ENCODE measurements around the gene THAP7.
"Not testable (repeated sequence)": the region's sequence is repeated elsewhere in the genome, so short reads cannot be mapped to it uniquely, and the experiment has no call there.

The THAP7 gene, protein sequence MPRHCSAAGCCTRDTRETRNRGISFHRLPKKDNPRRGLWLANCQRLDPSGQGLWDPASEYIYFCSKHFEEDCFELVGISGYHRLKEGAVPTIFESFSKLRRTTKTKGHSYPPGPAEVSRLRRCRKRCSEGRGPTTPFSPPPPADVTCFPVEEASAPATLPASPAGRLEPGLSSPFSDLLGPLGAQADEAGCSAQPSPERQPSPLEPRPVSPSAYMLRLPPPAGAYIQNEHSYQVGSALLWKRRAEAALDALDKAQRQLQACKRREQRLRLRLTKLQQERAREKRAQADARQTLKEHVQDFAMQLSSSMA

DNA sequence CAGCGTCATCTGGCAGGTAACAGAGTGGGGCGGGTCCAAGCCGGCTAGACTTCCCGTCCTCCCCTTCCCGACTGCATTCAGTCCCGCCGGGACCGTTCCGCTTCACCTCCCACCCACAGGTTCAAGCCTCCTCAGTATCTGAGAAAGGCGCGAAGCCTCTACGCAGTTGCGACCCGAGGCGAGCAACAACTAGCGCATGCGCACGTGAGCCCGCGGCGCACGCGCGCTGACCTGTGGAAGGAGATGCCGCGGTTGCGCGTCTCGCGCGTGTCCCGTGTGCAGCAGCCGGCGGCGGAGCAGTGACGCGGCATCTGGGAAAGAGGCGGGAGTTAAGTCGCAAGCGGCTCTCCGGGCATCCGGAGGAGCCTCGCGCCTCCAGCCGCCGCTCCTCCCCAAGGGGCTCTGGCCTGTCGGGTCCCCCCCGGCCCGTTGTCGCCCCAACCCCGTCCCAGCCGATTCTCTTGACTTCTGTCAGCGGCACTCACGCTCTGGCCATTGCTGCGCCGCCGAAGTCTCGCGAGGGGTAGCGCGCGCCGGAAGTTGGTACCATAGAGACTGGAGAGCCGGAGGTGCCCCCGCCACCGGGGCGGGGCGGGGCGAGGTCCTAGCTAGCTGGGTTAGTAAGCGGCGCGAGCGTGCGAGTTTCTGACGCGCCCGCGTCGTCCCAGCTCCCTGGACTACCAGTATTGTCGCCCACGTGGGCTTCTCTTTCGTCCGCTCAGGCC, at the start of gene THAP7:
Gene THAP7, minus strand, starts transcription at position 518 of the 725 bp plus-strand sequence. Its CDS starts 207 bp downstream, at position 311.
- DNase-seq: peak; percentile 98

DNA sequence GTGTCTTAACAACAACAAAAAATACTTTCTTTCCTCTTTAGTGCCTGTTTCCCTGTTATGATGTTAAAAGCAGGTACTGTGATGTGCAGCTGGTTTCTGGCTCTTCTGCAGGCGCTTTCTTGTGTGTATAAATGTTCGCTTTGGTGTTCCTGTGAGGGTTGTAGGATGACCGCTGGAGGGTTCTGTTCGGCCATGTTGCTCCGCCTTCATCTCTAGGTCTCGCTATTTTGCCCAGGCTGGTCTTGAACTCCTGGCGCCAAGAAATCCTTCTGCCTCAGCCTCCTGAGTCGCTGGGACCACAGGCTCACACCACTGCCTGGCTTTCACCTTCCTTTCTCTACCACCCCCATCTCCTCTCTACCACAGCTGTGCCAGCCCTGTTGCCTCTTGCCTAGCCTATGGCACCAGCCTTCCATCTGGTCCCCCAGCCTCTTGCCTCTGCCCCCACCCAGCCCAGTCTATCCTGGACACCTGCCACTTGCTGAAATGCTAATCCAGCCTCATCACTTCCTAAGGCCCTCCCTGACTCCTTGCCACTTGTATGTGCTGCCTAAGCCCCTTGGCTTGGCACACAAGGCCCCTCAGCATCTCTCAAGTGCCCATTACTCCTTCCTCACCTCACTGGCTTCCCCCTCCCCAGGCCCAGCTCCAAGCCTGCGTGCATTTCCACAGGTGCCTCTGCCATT, 49.4 kb upstream of the THAP7 start:
- DNase-seq: no peak

DNA sequence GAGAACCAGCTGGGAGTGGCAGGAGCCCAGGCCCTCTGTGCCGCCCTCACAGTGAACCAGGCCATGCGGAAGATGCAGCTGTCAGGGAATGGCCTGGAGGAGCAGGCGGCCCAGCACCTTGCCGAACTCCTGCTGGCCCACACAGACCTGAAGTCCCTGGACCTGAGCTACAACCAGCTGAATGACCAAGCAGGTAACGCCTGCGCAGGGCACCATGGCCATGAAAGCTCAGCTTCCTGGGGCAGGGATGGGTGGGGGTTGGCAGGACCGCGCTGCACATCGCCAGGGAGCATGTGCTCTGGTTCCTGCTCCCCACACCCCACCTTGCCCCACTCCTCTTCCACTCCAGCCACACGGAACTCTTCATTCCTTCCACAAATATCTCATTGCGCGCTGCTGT, 47.0 kb upstream of the THAP7 start:
- not testable (repeated sequence) for DNase-seq

DNA sequence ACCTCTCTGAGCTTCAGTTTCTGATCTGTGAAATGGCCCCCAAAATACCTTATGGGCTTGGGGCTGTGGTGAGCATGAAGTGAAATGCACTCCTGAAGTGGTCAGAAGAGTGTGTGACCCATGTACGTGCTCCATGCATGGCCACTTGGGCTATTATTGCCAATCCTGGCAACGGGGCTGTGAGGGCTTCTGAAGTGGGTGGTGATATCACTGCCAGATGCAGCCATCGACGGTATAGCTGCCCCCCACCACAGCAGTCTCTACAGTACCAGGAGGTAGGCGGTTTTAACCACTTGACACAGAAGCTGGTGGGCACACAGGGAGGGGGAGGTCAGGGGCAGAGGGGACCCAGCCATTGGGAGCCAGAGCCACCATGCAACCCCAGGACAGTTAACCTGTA, 46.5 kb upstream of the THAP7 start:
- not testable (repeated sequence) for DNase-seq

DNA sequence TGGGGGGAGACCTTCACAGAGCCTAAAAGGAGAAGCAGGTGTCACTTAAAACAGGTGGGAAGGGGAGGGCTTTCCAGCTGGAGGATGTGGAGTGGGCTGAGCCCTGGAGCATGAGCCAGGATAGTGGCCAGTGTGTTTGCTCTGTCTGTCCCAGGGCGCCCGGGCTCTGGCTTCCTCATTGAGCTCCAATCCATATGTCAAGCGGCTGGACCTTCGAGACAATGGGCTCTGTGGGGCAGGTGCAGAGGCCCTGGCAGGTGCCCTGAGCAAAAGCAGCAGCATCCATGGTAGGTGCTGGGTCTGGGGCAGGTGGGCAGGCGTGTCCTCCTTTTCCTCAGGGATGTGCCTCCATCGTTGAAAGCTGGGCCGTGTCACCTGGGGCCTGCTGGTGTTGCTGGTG, 45.8 kb upstream of the THAP7 start:
- DNase-seq: no peak

DNA sequence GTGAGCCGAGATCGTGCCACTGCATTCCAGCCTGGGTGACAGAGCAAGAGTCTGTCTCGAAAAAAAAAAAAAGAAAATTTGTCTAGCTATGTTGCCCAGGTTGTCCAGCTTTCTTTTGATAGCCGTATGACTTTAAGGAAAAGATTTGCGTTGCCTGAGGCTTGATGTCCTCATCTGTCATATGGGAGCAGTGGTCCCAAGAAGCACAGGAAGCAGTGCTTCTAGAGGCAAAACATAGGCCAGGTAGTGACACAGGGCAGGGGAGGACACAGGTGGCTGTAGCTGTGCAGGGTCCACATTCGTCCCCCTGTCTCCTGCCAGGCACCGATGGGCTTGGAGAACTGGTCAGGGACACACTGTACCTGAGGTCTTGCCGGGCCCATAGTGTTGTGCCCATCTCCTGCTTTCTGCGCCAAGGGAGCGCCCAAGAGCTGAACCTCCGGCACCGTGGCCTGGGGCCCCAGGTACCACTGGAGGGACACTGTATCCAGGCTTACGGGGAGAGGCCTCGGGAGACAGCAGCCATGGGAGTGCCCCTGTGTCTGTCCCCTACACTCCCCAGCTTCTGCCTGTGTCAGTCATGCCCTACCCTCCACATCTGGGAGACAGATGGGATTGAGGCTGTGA, 45.2 kb upstream of the THAP7 start:
- DNase-seq: no peak

DNA sequence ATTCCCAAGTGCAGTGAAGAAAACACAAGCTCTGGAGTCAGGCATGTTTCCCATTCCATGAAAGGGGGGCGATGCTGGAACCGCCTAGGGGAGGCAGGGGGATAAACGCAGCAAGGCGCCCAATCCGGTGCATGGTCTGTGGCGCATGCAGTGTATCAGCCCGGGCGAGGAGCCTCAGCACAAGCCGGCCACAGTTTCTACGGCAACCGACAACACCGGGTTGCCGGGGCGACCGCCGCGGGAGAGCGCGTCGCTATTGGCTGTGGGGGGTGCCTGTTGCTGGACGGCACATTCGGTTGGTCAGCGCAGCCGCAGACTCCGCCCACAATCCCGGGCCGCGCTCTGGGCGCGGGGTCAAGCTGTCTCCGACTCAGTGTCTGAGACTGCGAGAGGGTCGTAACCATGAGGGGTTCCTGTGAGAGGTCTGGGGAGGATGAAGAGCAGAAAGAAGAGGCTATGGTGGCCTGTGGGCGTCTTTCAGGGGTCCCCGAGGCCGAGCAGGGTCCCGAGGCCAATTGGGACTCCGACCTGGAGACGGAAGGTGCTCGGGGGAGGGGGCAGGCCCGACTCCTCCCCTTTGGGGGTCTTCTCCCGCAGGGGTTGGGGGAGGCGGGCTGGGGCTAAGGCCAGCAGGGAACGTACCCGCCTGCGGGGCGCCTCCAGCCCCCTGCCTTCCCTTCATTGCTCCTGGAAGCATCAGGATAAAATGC, 43.8 kb upstream of the THAP7 start, which contains the start of gene LRRC74B:
Gene LRRC74B, plus strand, starts transcription at position 362 of the 710 bp plus-strand sequence. Its CDS starts 41 bp downstream, at position 403.
- peak; percentile 74 for DNase-seq

DNA sequence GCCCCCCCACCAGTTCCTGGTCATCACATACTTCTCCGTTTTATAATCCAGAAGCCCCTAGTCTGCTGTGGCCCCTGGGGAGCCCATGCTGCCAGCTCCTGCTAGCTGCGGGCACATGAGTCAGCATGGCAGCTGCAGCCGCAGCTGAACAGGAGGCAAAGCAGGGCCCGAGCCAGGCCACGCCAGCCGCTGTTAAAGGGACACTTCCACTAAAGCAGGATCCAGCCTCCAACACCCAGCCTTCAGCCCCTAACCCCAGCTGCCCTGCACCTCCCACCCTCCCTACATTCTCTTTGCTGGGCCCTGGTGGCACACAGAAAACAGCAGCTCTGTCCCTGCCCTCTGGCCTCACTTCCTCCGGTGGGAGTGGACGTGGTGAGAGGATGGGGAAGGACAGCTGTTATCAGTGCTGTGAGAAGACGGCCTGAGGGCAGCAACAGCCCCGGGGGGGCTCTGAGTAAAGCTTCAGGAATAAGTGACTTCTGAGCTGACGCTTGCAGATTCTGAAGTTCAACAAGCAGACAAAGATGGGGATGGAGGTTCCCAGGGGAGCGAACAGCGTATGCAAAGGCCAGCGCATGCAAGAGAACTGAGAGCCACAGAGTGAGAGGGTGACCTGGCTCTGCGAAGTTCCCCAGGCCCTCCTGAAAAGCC, 43.1 kb upstream of the THAP7 start:
- DNase-seq: no peak

DNA sequence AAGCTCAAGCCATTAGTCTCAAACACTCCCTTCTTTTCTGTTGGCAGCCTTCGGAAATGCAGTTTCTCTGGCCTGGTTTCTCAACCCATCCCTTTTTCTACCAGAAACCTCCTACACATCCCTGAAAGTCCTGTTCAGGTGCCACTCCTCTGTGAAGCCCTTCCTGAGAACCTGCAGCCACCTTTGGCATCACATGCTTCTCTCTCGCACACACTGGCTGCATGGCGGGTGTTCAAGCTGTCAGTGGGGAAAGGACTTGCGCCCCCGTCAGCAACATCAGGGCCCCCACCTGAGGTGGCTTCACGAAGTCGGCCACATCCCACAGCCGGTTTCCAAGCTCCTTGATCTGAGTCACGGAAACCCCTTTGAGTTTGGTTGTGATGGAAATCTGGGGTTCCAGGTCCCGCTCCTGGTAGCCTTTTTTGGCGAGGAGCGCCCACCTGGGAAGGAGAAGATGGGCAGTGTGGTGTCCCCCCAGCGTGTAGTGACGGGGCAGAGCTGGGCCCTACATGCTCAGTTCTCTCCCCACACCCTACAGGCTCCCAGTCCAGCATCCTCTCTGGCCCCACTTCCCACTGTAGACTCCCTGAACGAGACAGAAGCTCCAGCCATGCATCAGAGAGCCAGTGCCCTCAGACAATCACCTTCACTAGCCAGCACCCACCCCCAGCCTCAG, 42.1 kb upstream of the THAP7 start:
- DNase-seq: no peak

DNA sequence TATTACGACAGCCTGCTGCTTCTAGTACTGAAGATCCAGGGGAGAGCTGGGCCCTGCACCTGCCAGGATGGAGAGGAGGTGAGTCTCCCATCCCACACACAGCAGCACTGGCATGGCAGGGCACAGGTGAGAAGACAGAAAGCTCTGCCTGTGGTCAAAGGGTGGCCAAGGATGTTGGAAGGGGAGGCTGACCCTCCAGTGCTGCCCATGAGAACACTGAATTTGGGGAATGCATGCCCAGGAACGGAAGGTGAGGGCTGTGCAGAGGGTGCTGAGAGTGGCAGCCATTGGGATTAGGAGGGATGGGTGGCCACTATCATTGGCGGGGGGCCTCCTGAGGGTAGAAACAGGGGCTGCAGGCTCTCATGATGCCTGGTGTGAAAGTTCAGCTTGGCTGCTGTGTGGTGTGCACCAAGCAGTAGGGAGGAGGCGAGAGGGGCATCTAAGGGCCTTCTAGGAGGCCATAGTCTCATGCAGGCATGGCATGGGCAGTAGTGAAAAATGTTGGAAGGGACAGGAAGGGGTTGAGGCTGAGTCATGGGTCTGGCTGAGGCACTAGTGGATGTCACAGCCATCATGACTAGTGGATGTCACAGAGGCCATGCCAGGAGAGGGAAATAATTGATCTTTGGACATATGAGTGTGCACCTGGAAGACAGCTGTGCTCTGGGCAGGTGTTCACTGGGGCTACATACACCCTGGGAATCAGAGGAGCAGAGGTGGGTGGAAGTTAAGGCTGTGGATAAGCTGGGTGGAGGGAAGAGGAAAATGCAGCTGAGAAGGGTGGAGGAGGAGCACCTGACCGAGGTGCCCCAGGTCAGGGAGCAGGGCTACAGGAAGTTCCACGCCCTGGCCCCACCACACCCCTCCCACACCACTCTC, 41.3 kb upstream of the THAP7 start:
- DNase-seq: no peak

DNA sequence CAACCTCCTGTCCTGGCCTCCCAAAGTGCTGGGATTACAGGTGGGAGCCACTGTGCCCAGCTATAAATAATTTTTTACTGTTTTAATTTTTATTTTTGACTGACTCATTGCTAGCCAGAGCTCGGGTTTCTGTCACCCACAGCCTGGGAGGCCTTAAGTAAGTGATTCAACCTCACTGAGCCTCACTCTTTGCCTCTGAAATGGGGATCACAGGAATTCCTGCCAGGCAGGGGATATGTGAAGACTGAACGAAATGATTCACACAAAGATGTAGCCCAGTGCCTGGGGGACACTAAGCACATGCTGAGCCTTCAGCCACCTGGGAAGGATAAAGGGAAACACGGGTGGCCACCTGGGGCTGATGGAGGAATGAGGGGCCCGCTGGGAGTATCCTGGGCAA, 40.0 kb upstream of the THAP7 start:
- no peak for DNase-seq

DNA sequence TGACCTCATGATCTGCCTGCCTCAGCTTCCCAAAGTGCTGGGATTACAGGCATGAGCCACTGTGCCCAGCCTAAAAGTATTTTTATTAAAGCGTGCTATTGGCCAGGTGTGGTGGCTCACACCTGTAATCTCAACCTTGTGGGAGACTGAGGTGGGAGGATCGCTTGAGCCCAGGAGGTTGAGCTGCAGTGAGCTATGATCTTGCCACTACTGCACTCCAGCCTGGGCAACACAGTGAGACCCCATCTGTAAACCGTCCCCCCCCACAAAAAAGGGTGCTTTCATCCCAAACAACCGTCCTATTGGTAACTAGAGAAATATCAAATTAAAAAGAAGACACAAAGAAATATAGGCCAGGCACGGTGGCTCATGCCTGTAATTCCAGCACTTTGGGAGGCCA, 37.2 kb upstream of the THAP7 start:
- DNase-seq: not testable (repeated sequence)

DNA sequence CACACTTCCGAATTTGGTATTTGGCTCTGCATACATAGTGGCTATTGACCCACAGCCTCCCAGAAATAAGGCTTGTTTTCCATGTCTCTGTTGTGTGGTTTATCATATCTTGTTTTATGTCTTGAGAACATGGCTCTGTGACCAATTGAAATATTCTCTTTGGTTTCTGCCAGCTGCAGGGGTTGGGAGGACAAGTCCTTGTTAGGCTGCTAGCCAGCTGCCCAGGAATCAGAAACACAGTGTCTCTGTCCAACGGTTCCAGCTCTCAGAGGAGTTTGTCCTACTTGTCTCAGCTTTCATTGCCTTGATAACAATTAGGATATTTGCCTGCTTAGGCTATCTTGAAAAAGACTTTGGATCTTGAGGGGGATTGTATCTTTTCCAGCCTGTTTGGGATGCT, 36.5 kb upstream of the THAP7 start:
- no peak for DNase-seq

DNA sequence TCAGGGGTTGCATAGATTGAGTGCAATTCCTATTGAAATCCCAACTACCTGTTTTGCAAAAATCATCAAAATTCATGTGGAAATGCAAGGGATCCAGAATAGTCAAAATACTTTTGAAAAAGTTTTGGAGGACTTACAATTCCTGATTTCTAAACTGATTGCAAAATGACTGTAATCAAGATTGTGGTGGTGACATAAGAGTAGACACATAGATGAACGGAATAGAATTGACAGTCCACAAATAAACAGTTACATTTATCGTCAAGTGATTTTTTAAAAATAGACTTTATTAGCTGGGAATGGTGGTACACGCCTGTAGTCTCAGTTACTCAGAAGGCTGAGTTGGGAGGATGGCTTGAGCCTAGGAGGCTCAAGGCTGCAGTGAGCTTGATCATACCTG, 33.1 kb upstream of the THAP7 start:
- DNase-seq: no peak

DNA sequence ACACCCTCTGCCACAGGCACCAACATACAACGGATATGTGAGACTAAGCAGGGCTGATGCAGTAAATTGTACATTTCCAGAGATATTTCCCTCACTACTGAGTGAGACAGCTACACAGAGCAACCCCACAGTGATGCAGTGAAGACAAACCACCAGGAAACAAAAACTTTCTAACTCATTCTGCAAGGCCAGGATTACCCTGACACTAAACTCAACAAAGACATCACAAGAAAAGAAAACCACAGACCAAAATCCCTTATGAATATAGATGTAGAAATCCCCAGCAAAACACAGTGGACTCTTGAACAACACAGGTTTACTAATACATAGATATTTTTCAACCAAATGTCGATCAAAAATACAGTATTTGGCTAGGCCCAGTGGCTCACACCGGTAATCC, 32.0 kb upstream of the THAP7 start:
- no peak for DNase-seq

DNA sequence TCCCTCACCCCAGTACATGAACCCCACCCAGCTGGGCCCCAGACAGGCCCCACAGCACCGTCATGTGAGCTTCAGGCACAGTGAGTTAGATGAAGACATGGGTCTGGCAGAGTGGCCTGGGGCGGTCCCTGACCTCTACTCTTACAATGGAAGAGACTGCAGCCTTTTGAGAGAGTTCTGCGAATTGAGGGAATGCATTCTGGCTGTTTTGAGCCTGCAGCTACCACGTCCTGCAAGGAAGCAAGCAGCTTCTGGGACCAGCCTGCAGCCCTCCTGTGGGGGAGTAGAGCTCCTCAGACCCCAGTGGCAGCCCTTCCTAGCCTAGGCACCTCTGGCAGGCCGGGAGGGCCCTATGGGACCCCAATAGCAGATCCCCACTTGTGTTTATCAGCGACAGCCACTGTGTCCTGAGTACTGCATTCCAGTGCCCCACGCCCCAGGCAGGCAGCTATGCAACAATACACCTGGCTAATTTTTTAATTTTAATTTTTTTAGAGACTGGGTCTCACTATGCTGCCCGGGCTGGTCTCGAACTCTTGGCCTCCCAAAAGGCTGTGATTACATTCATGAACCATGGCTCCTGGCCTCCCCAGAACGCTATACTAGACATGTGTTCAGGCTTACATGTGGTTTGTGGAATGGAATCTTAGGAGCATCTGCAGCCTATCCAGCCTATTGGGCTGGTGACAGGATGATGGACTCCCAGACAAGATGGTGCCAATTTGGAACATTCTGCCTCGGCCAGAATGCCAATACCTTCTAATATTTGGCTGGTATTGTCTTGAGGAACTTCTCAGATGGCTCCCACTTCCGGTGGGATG, 31.2 kb upstream of the THAP7 start:
- no peak for DNase-seq

DNA sequence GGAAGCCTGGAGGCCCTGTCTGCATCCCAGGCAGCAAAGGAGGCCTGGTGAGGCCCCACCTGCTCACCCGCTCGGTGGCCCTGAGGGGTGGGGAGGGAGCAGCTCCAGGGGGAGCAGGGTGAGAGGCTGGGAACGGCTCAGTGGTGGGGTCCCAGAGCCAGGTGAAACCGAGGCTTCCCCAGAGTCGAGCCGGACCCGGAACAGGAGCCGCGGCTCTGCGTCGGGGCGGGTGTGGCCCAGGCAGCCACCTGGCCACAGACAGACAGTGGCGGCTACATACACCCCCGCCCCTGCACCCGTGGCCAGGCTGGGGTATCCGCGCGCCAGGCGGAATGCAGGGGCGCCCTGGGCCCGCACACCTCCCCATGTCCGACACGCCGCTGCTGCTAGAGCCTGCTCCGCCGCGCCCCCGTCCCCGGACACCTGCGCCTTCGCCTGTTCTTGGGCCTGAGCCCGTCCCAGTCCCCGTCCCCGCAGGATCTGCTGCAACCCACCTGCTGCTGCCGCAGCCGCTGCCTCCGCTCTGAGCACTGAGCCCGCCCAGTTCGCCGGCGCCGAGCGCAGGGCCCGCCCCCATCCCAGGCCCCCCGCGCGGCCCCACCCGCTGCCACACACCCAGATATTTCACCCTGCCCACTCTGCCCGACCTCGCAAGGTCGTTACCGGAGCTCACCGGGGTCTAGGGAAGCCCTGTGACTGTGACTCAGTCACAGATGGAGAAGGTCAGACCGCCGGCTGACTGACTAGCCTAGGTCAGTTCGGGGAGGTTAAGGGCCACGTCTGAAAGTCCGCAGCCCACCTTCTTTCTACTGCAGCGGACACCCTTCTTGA, 30.3 kb upstream of the THAP7 start, which contains the start of gene SLC7A4:
Gene SLC7A4, minus strand, starts transcription at position 525 of the 831 bp plus-strand sequence. CDS start 749 bp downstream, outside the sequence.
- no peak for DNase-seq

DNA sequence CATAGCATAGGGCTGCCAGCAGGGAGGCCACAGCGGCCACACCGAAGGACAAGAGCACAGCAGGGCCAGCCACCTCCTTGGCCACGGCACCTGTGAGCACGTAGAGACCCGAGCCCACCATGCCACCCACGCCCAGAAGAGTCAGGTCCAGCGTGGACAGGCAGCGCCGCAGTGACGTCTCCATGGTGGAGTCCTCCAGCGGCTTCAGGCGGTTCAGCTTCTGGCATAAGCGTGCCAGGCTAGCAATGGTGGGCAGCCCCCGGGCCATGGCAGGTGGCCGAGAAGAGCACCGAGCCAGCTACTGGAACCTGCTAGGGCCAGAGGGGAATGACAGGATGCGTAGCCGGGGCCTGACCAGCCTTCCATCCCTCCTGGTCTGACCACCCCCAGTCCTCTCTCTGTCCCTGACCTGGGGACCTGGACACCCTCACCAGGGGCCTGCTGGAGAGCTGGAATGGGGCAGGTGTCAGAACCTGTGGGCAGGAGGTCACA, 29.7 kb upstream of the THAP7 start:
- DNase-seq: no peak

Data from activated CD4-positive, CD25-positive, alpha-beta regulatory T cell treated with anti-CD3 and anti-CD28 coated beads, Interleukin-2, amount 50 U/mL, for 72 hours (primary cell).